Measurements from ENCODE around the gene SYT1.

Gene SYT1

GRCh38 chr12:79433465-79434072, 569.0 kb downstream of the SYT1 start:
- Histone ChIP-seq H3K4me2 (no peak overlapping the region), H3K36me3 (peaks cover 0 to 20% (median 5%) of the 10 kb centered on the region in 11 experiments; a peak in 8 of 22 replicates)

DNA sequence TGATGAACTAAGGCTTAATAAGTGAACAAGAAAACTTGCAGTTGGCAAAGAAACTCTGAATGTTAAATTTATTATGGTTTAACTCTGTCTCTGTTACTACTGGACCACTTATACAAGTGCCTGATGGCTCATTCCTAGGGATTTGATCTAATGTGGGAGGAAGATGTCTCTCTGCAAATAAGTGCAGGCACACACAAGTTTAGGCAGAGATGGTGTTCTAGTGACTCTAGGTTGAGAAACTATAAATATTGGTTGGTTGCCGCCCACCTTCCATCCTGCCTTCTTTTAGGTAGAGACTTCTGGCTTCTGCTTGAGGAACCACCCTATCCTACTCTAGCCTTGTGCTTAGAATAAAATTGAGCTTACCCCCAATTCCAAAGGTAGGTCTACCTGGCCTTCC, 570.0 kb downstream of the SYT1 start:
- no peak for TF ChIP-seq Cebpa-rat (IDR thresholded peaks at IDR 0.05)

More at GRCh38 chr12:79433465-79434072, 569.0 kb downstream of the SYT1 start:
- Histone ChIP-seq H3K9me3 (replicated peaks in 1 of 11) (no peaks in the 10 kb centered on the region), H3K27ac (no peak overlapping the region), H4K20me1 (no peaks in the 10 kb centered on the region), H3K9ac (no peak overlapping the region), H3K27me3 (no peaks in the 10 kb centered on the region), H3K4me3 (no peak overlapping the region), H3K4me1 (peaks cover 5 to 10% (median 8%) of the 10 kb centered on the region in 10 experiments; a peak in 19 of 20 replicates)
- TF ChIP-seq Cebpa-rat (IDR thresholded peaks at IDR 0.05) = no peak

GRCh38 chr12:79435742-79436141, 571.2 kb downstream of the SYT1 start:
- H3K36me3 ChIP-seq = peaks cover 0 to 9% (median 1%) of the 10 kb centered on the region in 11 experiments; a peak in 4 of 22 replicates
- no peak for TF ChIP-seq Cebpa-rat (IDR thresholded peaks at IDR 0.05)
- peaks cover 5 to 10% (median 8%) of the 10 kb centered on the region in 10 experiments; a peak in 19 of 20 replicates for H3K4me1 ChIP-seq
- no peak overlapping the region for H3K4me2 ChIP-seq
- no peaks in the 10 kb centered on the region for H3K9me3 ChIP-seq (replicated peaks in 1 of 11)
- no peak overlapping the region for H3K4me3 ChIP-seq
- H3K9ac ChIP-seq = no peak overlapping the region
- no peaks in the 10 kb centered on the region for H4K20me1 ChIP-seq
- H3K27ac ChIP-seq = no peak overlapping the region
- no peaks in the 10 kb centered on the region for H3K27me3 ChIP-seq

More for the DNA sequence above, 570.0 kb downstream of the SYT1 start:
- no peak overlapping the region for H3K4me2 ChIP-seq
- no peaks in the 10 kb centered on the region for H4K20me1 ChIP-seq
- H3K4me1 ChIP-seq = peaks cover 5 to 10% (median 8%) of the 10 kb centered on the region in 10 experiments; a peak in 19 of 20 replicates
- no peaks in the 10 kb centered on the region for H3K27me3 ChIP-seq
- no peak overlapping the region for H3K27ac ChIP-seq
- no peaks in the 10 kb centered on the region for H3K9me3 ChIP-seq (replicated peaks in 1 of 11)
- H3K4me3 ChIP-seq = no peak overlapping the region
- H3K9ac ChIP-seq = no peak overlapping the region
- peaks cover 0 to 16% (median 5%) of the 10 kb centered on the region in 11 experiments; a peak in 6 of 22 replicates for H3K36me3 ChIP-seq

DNA sequence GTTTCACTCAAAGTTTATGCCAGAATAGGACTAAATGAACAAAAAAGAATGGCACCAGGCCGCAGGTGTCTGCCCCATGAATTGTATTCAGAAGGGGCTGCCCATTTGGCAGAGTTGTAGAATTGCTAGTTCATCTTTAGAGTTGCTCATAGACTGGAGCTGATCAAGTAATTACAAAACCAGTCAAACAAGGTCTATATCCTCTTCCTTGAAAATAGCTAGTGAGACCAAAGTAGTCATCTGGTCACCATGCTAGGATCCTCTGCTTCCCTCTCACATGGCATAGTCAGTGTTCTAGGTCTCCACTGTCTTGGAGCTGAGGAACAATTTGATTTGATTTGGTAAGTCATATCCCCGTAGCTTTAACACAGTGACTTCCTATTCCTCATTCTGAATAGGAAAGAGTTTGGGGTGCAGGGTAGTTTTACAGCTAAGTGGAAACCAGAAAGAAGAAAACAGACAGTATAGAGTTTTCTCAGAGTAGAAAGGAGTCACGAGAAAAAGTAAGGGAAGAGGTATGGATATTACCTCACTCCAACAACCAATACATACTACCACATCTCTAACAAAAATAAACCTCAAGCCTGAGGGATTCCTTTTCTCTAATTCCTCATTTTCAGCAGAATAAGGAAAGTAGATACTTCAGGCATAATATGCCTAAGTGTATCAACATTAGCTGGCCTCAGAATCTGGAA, 574.1 kb downstream of the SYT1 start:
- no peak for TF ChIP-seq Cebpa-rat (IDR thresholded peaks at IDR 0.05)
- Histone ChIP-seq H3K9me3 (replicated peaks in 1 of 11) (no peaks in the 10 kb centered on the region), H3K4me2 (no peak overlapping the region), H3K4me1 (peaks cover 9 to 25% (median 19%) of the 10 kb centered on the region in 10 experiments; a peak in 19 of 20 replicates), H3K4me3 (no peak overlapping the region), H3K27ac (no peak overlapping the region), H3K36me3 (peaks cover 0 to 8% (median 3%) of the 10 kb centered on the region in 11 experiments; a peak in 5 of 22 replicates), H3K9ac (no peak overlapping the region), H3K27me3 (no peaks in the 10 kb centered on the region), H4K20me1 (no peaks in the 10 kb centered on the region)

DNA sequence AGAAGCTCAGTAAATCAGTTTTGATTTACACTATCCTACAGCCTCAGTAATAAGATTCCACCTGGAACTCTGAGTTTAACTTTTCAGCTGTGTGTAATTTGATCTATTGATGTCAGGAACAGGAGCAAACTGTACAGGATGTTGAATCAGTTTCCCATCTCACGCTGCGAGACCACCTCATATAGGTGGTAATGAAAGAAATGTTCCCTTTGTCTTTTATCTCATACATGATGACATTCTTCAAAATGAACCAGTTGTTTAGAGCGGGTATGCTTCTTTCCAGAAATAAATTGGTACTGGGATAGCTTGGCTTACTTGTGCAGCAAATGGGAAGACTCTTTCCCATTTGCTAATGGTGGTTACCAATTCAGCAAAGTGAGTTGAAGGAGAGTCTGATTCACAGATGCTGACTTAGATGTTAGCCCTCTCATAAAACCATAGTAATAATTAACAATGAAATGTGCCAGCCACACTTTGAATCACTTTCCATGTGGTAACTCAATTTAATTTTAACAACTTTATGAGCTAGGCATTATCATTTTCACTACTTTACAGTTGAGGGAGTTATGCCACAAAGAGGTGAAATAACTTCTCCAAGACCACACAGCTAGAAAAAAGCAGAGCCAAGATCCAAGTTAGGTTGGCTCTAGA, 574.7 kb downstream of the SYT1 start:
- Histone ChIP-seq H3K9ac (no peak overlapping the region), H3K4me3 (no peak overlapping the region), H4K20me1 (no peaks in the 10 kb centered on the region), H3K27ac (no peak overlapping the region), H3K36me3 (peaks cover 0 to 13% (median 5%) of the 10 kb centered on the region in 11 experiments; a peak in 10 of 22 replicates), H3K9me3 (replicated peaks in 1 of 11) (no peaks in the 10 kb centered on the region), H3K27me3 (no peaks in the 10 kb centered on the region), H3K4me1 (peaks cover 13 to 32% (median 24%) of the 10 kb centered on the region in 10 experiments), H3K4me2 (no peak overlapping the region)
- no peak for TF ChIP-seq Cebpa-rat (IDR thresholded peaks at IDR 0.05)

DNA sequence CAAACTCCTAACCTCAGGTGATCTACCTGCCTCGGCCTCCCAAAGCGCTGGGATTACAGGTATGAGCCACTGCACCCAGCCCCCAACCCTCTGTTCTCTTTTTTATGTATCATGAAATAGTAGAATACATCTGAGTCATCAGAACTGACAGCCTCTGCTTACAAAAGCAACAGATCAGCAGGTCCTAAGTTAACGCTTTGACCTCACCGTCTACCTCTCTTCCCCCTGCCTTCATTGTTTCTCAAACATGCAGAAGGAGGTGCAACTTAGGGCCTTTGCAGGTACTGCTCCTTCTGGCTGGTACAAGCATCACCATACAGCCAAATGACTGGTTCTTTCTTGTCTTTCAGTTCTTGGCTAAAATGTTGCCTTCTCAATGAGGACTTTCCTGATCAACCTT, 577.0 kb downstream of the SYT1 start:
- Histone ChIP-seq H3K27ac (no peak overlapping the region), H3K9me3 (replicated peaks in 1 of 11) (peaks cover 0 to 8% (median 0%) of the 10 kb centered on the region in 11 experiments; a peak in 4 of 22 replicates), H3K27me3 (no peaks in the 10 kb centered on the region), H3K36me3 (peaks cover 9 to 31% (median 21%) of the 10 kb centered on the region in 11 experiments; a peak in 18 of 22 replicates), H3K4me2 (peak overlapping the region in 6 of 11 experiments; percentile 4 to 58 (median 33); a peak in 3 of 22 replicates), H4K20me1 (no peaks in the 10 kb centered on the region), H3K4me1 (peaks cover 14 to 33% (median 26%) of the 10 kb centered on the region in 10 experiments), H3K9ac (no peak overlapping the region), H3K4me3 (no peak overlapping the region)
- no peak for TF ChIP-seq Cebpa-rat (IDR thresholded peaks at IDR 0.05)

- no peak overlapping the region for H3K4me3 ChIP-seq
- peaks cover 0 to 8% (median 0%) of the 10 kb centered on the region in 11 experiments; a peak in 4 of 22 replicates for H3K9me3 ChIP-seq (replicated peaks in 1 of 11)
- H3K27me3 ChIP-seq = no peaks in the 10 kb centered on the region
- TF ChIP-seq Cebpa-rat (IDR thresholded peaks at IDR 0.05) = no peak
- no peak overlapping the region; a peak in 1 of 22 replicates for H3K27ac ChIP-seq
- H3K36me3 ChIP-seq = peaks cover 9 to 40% (median 30%) of the 10 kb centered on the region in 11 experiments; a peak in 18 of 22 replicates
- H3K4me2 ChIP-seq = peak overlapping the region in 9 of 11 experiments; percentile 11 to 58 (median 39); a peak in 14 of 22 replicates
- peaks cover 14 to 33% (median 26%) of the 10 kb centered on the region in 10 experiments for H3K4me1 ChIP-seq
- peak overlapping the region in 1 of 11 experiments; percentile 52; a peak in 1 of 22 replicates for H3K9ac ChIP-seq
- no peaks in the 10 kb centered on the region for H4K20me1 ChIP-seq
These were observed 577.8 kb downstream of the SYT1 start for GRCh38 chr12:79442396-79442795.

GRCh38 chr12:79444089-79444488, 579.5 kb downstream of the SYT1 start:
- Histone ChIP-seq H3K4me1 (peaks cover 14 to 33% (median 26%) of the 10 kb centered on the region in 10 experiments), H3K27me3 (no peaks in the 10 kb centered on the region), H4K20me1 (no peaks in the 10 kb centered on the region), H3K4me3 (no peak overlapping the region), H3K9ac (no peak overlapping the region), H3K36me3 (peaks cover 18 to 55% (median 44%) of the 10 kb centered on the region in 11 experiments; a peak in 21 of 22 replicates), H3K9me3 (replicated peaks in 1 of 11) (peaks cover 0 to 8% (median 0%) of the 10 kb centered on the region in 11 experiments; a peak in 4 of 22 replicates), H3K27ac (no peak overlapping the region), H3K4me2 (peak overlapping the region in 5 of 11 experiments; percentile 1 to 35 (median 23); a peak in 5 of 22 replicates)
- no peak for TF ChIP-seq Cebpa-rat (IDR thresholded peaks at IDR 0.05)
